Stomach (tissue), 9 donors: Measurements from ENCODE around the gene ERCC2. TPM values are rescaled to one million over a fixed set of nuclear protein-coding genes. Genes with fewer than 3 reads are reported as not detected.
A peak's percentile ranks its signal among the peaks of the same experiment; 100 is the strongest.
"Not testable (repeated sequence)": the region's sequence is repeated elsewhere in the genome, so short reads cannot be mapped to it uniquely, and the experiment has no call there.

Experiments used
- DNase-seq, 2 donors: peaks; one replicate each; pipeline versions ENCODE4 v3.0.0 to v3.0.0-alpha.2; 2013 to 2019
- H3K27ac ChIP-seq, 5 donors: fragments of 200-600 bp in 4 of 5; sonication (generic) in 4 of 5; one replicate each; pipeline ENCODE4 v1.5.1; 2013 to 2019; ENCODE audit warnings: mild to moderate bottlenecking in 1 of 5, moderate library complexity in 1 of 5
- H3K27me3 ChIP-seq, 3 donors: fragments of 200-600 bp; sonication (generic); one replicate each; pipeline ENCODE4 v1.5.1; 2017 to 2019; ENCODE audit warnings: mixed run types in 1 of 3
- H3K36me3 ChIP-seq, 4 donors: fragments of 200-600 bp; sonication (generic); 1 replicate in 3 of 4; 2 replicates in 1 of 4; pipeline ENCODE4 v1.5.1; 2016 to 2019
- H3K4me1 ChIP-seq, 4 donors: fragments of 200-600 bp; sonication (generic); one replicate each; pipeline ENCODE4 v1.5.1; 2016 to 2019
- H3K4me3 ChIP-seq, 4 donors: fragments of 200-600 bp; sonication (generic) in 3 of 4; one replicate each; pipeline ENCODE4 v1.5.1; 2016 to 2019; ENCODE audit warnings: mild to moderate bottlenecking in 1 of 4
- H3K9me3 ChIP-seq, 4 donors: fragments of 200-600 bp; sonication (generic); one replicate each; pipeline ENCODE4 v1.5.1; 2016 to 2019
- CTCF ChIP-seq, 7 experiments: fragments of 450-650 bp in 4 of 7; fragments of 200-600 bp in 3 of 7; sonication (generic) in 3 of 7; IDR thresholded peaks; one replicate each; pipeline ENCODE4 v1.5.1; 2016 to 2019; ENCODE audit warnings: antibody characterized with exemption in 7 of 7, control low read depth in 2 of 7, mild to moderate bottlenecking in 1 of 7
- EP300 ChIP-seq: sonication (generic); formaldehyde crosslinking; IDR thresholded peaks from one replicate; pipeline ENCODE4 v1.6.1; 2017; ENCODE audit warnings: antibody characterized with exemption
- POLR2A ChIP-seq, 4 donors: fragments of 450-650 bp; IDR thresholded peaks; one replicate each; pipeline ENCODE4 v1.6.1; 2016; ENCODE audit warnings: antibody characterized with exemption in 4 of 4, control low read depth in 2 of 4, mild to moderate bottlenecking in 1 of 4, moderate library complexity in 1 of 4
- POLR2AphosphoS5 ChIP-seq, 3 donors: sonication (generic); formaldehyde crosslinking; IDR thresholded peaks; one replicate each; pipeline ENCODE4 v1.6.1; 2016; ENCODE audit warnings: antibody characterized with exemption in 3 of 3
- WGBS, 5 donors: extraction: QIAGEN DNeasy Blood & Tissue Kit in 3 of 5; methylation state at CpG; one replicate each; pipeline versions ENCODE4 v1.1.5 to v1.1.7; 2013 to 2018; 5-methylcytosine and 5-hydroxymethylcytosine counted together
- intact Hi-C: fragments of 100-400 bp; cut with DNase I; formaldehyde crosslinking; loops from one replicate; pipeline ENCODE4 v1.15.1; 2023; ENCODE audit warnings: low total_unique reads
- polyA plus RNA-seq, 3 donors: library from polyadenylated mRNA; stranded (reverse); fragments of 200-250 nt; gene quantifications; one replicate each; pipeline ENCODE4 v1.2.3, GENCODE V29; 2013
- total RNA-seq, 5 donors: library from RNA; depleted of rRNA; stranded (reverse); fragments of >200 nt; gene quantifications; one replicate each; pipeline versions ENCODE4 v1.1.0 to v1.2.3, GENCODE V29; 2014 to 2016
- donor health status: healthy with polysubstance abuse.
- donor health status: Bipolar disorder and iron deficiency.
- donor health status: healthy.

Gene ERCC2
- total and polyA plus RNA-seq, 8 donors, result 5.3 to 77.3 (median 8.7) TPM

DNA sequence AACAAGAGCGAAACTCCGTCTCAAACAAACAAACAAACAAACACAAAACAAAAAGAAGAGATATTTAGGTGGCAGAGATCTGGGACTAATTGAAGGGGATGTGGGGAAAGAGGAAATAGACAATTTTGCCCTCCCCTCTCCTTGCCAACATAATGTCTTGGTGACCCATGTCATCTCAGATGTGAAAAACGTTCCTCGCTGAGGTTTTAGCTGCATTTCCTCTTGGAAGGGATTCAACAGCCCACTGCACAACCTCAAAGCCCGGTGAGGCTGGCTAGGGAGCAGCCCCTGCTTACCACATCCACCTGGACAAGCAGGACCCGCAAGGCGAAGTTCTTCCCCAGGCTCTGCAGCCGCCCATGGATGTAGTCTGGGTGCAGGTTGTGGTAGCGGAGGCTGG is 48.4 kb upstream of the ERCC2 start:
- peak overlapping the region in 1 of 5 donors; percentile 52 for H3K27ac ChIP-seq
- 70 to 79% (median 75%) methylated on average over 6 to 9 of the region's 9 CpGs for WGBS, 5 donors
- peaks cover 21 to 81% (median 73%) of the 10 kb centered on the region in 4 donors for H3K36me3 ChIP-seq
- no peaks in the 10 kb centered on the region for H3K27me3 ChIP-seq
- H3K4me1 ChIP-seq, result peaks cover 10 to 33% (median 24%) of the 10 kb centered on the region in 4 donors
- H3K9me3 ChIP-seq, result no peaks in the 10 kb centered on the region
- DNase-seq, result no peak
- no peak for TF ChIP-seq EP300
- no peak for TF ChIP-seq CTCF (IDR thresholded peaks at IDR 0.05)
- TF ChIP-seq POLR2AphosphoS5 (IDR thresholded peaks at IDR 0.05), result no peak
- no peak for TF ChIP-seq POLR2A (IDR thresholded peaks at IDR 0.05)
- intact Hi-C loops, result no loop called here
- no peak overlapping the region for H3K4me3 ChIP-seq

GRCh38 chr19:45417151-45417550 is 46.8 kb upstream of the ERCC2 start:
- Histone ChIP-seq H3K27me3 (no peaks in the 10 kb centered on the region), H3K4me1 (peaks cover 0 to 21% (median 11%) of the 10 kb centered on the region in 4 donors), H3K27ac (no peak overlapping the region), H3K4me3 (no peak overlapping the region), H3K9me3 (no peaks in the 10 kb centered on the region), H3K36me3 (peaks cover 33 to 96% (median 89%) of the 10 kb centered on the region in 4 donors)
- intact Hi-C loops, result no loop called here
- DNase-seq, result no peak
- TF ChIP-seq CTCF (IDR thresholded peaks at IDR 0.05) (no peak), POLR2AphosphoS5 (IDR thresholded peaks at IDR 0.05) (no peak), POLR2A (IDR thresholded peaks at IDR 0.05) (no peak), EP300 (no peak)
- WGBS, 5 donors, result 65 to 94% (median 87%) methylated on average over 4 of the region's 4 CpGs

DNA sequence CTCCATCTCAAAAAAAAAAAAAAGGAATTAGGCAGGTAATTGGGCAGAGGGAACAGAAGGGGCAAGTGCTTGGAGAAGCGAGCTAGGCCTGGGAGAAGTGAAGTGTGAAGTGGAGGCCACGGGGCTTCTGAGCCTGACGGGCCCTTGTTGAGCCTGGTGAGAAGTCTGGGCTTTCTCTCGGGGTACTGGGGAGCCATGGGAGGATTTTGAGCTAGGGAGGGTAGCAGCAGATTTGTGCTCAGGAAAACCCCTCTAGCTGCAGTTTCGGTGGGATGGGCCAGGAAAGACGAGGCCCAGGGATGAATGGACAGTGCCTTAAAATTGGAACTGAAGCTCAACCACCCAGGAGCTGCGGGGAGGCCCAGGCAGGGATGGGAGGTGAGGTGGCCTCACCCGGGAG is 44.1 kb upstream of the ERCC2 start:
- Histone ChIP-seq H3K27ac (no peak overlapping the region), H3K9me3 (no peaks in the 10 kb centered on the region), H3K4me3 (no peak overlapping the region), H3K27me3 (no peaks in the 10 kb centered on the region), H3K36me3 (peaks cover 32 to 80% (median 77%) of the 10 kb centered on the region in 4 donors), H3K4me1 (peaks cover 0 to 7% (median 6%) of the 10 kb centered on the region in 4 donors)
- intact Hi-C loops, result no loop called here
- TF ChIP-seq CTCF (IDR thresholded peaks at IDR 0.05), result no peak
- no peak for TF ChIP-seq EP300
- TF ChIP-seq POLR2A (IDR thresholded peaks at IDR 0.05), result no peak
- no peak for TF ChIP-seq POLR2AphosphoS5 (IDR thresholded peaks at IDR 0.05)
- WGBS, 5 donors, result 93 to 97% (median 95%) methylated on average over 6 to 8 of the region's 8 CpGs
- DNase-seq, result no peak

GRCh38 chr19:45413497-45413896 is 43.1 kb upstream of the ERCC2 start:
- Histone ChIP-seq H3K9me3 (no peaks in the 10 kb centered on the region), H3K4me1 (peaks cover 0 to 6% (median 0%) of the 10 kb centered on the region in 4 donors), H3K36me3 (peaks cover 23 to 80% (median 72%) of the 10 kb centered on the region in 4 donors), H3K27me3 (no peaks in the 10 kb centered on the region), H3K4me3 (no peak overlapping the region), H3K27ac (no peak overlapping the region)
- intact Hi-C loops, result no loop called here
- DNase-seq, result no peak
- WGBS, 5 donors, result 93 to 96% (median 94%) methylated on average over 6 of the region's 6 CpGs
- TF ChIP-seq EP300 (no peak), POLR2A (IDR thresholded peaks at IDR 0.05) (no peak), CTCF (IDR thresholded peaks at IDR 0.05) (no peak), POLR2AphosphoS5 (IDR thresholded peaks at IDR 0.05) (no peak)

DNA sequence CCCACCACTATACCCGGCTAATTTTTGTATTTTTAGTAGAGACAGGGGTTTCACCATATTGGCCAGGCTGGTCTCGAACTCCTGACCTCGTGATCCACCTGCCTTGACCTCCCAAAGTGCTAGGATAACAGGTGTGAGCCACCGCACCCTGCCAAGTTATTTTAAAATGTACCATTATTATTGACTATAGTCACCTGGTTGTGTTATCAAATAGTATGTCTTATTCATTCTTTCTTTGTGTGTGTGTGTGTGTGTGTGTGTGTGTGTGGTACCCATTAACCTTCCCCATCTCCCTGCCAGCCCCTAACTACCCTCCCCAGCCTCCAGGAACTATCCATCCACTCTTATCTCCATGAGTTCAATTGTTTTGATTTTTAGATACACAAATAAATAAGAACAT is 40.0 kb upstream of the ERCC2 start:
- H3K4me3 ChIP-seq, intact Hi-C loops, H3K9me3 ChIP-seq, H3K27me3 ChIP-seq, DNase-seq, H3K27ac ChIP-seq: not testable (repeated sequence)
- Histone ChIP-seq H3K4me1 (peaks cover 10 to 24% (median 19%) of the 10 kb centered on the region in 4 donors), H3K36me3 (peaks cover 12 to 57% (median 44%) of the 10 kb centered on the region in 4 donors)
- WGBS, 5 donors, result 83 to 92% (median 88%) methylated on average over 4 of the region's 4 CpGs
